ENCODE results near the gene ZNF674. TPM values are rescaled to one million over a fixed set of nuclear protein-coding genes. Genes with fewer than 3 reads are reported as not detected.

The ZNF674 gene
- polyA plus RNA-seq (7.2 and 10.8 TPM in 2 replicates), polyA minus RNA-seq (12.5 and 14.4 TPM in 2 replicates)

DNA sequence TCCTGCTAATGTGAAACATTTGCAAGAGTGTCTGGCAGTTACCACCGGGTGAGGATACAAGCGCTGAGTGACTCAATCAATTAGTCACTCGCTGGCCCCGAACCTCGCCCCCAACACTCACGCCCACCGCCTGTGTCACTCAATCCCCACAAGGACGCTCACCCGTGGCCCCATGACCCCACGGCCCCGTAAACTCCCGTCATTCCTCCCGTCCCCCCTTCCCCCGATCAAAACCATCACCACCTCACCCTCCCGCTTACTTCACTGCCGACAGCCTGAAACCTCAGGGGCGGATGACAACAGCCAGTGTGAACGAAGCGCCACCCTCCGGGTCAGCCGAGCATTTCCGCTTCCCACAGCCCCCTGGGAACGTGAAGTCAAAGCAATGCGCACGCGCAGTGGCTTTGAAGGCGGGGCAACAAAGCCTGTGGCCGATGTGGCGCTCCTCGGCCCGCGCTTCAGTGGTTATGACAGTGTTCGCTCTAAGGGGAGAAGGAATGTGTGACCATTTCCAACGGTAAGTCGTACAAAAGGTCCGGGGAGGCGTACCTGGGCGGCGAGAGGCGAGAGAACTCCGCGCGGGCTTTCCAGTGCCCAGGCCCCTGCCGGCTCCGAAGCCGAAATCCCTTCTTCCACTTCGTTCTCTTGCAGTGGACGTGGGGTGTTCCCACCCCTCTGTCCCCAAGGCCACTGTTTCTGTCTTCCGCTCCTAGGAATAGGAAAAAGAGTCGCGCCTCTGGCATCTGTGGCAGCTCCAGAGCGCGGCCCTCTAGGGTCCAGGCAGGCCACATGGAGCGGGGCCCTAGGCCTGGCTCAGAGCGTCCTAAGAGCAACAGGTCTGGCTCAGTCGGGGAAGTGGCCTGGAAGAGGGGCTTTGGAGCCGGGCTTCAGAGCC lies at the start of gene ZNF674:
Gene ZNF674, minus strand, starts transcription at position 311 of the 895 bp plus-strand sequence. CDS start 3,334 bp downstream, outside the sequence.
- TF ChIP-seq REST (IDR thresholded peaks at IDR 0.05; ENCODE audit: borderline replicate concordance) = no peak
- TF ChIP-seq POLR2AphosphoS5 (IDR thresholded peaks at IDR 0.05) = peak; percentile 79
- TF ChIP-seq EZH2 (IDR thresholded peaks at IDR 0.05; ENCODE audit: borderline replicate concordance, insufficient read depth, low read length, poor library complexity, severe bottlenecking) = no peak
- TF ChIP-seq TAF1 (IDR thresholded peaks at IDR 0.05; ENCODE audit: low read depth) = peak; percentile 33
- TF ChIP-seq MXI1 (conservative IDR thresholded peaks at IDR 0.05; ENCODE audit: poor library complexity, severe bottlenecking) = peak; percentile 67
- peak; percentile 50 for TF ChIP-seq SMC3 (conservative IDR thresholded peaks at IDR 0.05; ENCODE audit: poor library complexity)
- peak; percentile 53 for TF ChIP-seq RAD21 (conservative IDR thresholded peaks at IDR 0.05)
- TF ChIP-seq, protein P1, sequence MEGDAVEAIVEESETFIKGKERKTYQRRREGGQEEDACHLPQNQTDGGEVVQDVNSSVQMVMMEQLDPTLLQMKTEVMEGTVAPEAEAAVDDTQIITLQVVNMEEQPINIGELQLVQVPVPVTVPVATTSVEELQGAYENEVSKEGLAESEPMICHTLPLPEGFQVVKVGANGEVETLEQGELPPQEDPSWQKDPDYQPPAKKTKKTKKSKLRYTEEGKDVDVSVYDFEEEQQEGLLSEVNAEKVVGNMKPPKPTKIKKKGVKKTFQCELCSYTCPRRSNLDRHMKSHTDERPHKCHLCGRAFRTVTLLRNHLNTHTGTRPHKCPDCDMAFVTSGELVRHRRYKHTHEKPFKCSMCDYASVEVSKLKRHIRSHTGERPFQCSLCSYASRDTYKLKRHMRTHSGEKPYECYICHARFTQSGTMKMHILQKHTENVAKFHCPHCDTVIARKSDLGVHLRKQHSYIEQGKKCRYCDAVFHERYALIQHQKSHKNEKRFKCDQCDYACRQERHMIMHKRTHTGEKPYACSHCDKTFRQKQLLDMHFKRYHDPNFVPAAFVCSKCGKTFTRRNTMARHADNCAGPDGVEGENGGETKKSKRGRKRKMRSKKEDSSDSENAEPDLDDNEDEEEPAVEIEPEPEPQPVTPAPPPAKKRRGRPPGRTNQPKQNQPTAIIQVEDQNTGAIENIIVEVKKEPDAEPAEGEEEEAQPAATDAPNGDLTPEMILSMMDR (IDR thresholded peaks at IDR 0.05; ENCODE audit: poor library complexity, severe bottlenecking) = peak; percentile 73
- peak; percentile 23 for TF ChIP-seq EP300 (conservative IDR thresholded peaks at IDR 0.05; ENCODE audit: poor library complexity, severe bottlenecking)
- peak within 1 kb of the TSS; percentile 66 for H3K27ac ChIP-seq (ENCODE audit: low read length)

DNA sequence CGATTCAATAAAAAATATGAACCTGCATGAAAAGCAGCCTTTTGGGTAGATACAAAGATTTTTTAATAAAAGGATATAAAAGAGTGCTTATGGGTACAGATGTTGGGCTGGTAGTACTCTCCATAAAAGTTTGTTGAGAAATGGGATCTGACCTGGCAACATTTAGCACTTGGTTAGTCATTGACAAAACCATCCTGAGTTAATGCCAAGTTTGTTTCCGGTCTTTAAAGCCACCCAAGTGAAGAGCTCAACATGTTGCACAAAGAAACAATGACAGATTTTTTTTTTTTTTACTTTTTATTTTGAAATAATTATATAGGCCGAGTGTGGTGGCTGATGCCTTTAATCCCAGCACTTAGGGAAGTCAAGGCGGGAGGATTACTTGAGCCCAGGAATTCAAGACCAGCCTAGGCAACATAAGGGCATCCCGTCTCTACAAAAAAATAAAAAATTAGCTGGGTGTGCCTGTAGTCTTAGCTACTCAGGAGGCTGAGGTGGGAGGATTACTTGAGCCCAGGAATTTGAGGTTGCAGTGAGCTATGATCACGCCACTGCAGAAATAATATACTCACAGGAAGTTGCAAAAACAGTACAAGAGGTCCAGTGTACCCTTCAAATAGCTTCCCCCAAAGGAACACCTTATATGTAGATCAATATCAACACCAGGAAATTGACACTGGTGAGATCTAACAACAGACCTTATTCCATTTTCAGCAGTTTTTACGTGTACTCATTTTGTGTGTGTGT lies 44.9 kb upstream of the ZNF674 start:
- TF ChIP-seq TAF1 (IDR thresholded peaks at IDR 0.05; ENCODE audit: low read depth) (no peak), EP300 (conservative IDR thresholded peaks at IDR 0.05; ENCODE audit: poor library complexity, severe bottlenecking) (no peak), REST (IDR thresholded peaks at IDR 0.05; ENCODE audit: borderline replicate concordance) (no peak), RAD21 (conservative IDR thresholded peaks at IDR 0.05) (no peak), POLR2AphosphoS5 (IDR thresholded peaks at IDR 0.05) (no peak), MXI1 (conservative IDR thresholded peaks at IDR 0.05; ENCODE audit: poor library complexity, severe bottlenecking) (no peak), SMC3 (conservative IDR thresholded peaks at IDR 0.05; ENCODE audit: poor library complexity) (no peak), EZH2 (IDR thresholded peaks at IDR 0.05; ENCODE audit: borderline replicate concordance, insufficient read depth, low read length, poor library complexity, severe bottlenecking) (no peak)
- TF ChIP-seq, protein P1 (IDR thresholded peaks at IDR 0.05; ENCODE audit: poor library complexity, severe bottlenecking) = no peak
- H3K79me2 ChIP-seq (replicated peaks; ENCODE audit: insufficient read depth, low read length) = no peaks in the 10 kb centered on the region
- no peak overlapping the region for H3K4me2 ChIP-seq (ENCODE audit: low read length)
- no peak overlapping the region for H2AFZ ChIP-seq (ENCODE audit: low read depth, low read length)
- H4K20me1 ChIP-seq (ENCODE audit: insufficient read depth) = no peaks in the 10 kb centered on the region
- no peaks in the 10 kb centered on the region for H3K27me3 ChIP-seq (ENCODE audit: insufficient read depth, low read depth, low read length)
- H3K4me3 ChIP-seq (ENCODE audit: low read length) = no peak overlapping the region
- no peaks in the 10 kb centered on the region for H3K36me3 ChIP-seq (ENCODE audit: insufficient read depth, low read length)
- no peaks in the 10 kb centered on the region for H3F3A ChIP-seq (ENCODE audit: insufficient read depth, low read length, poor library complexity, severe bottlenecking)
- no peak overlapping the region for H3K9ac ChIP-seq (ENCODE audit: low read length)
- no peak overlapping the region for H3K27ac ChIP-seq (ENCODE audit: low read length)
- H3K9me2 ChIP-seq (ENCODE audit: insufficient read depth, low read length) = no peaks in the 10 kb centered on the region
- no peaks in the 10 kb centered on the region for H3K9me3 ChIP-seq (ENCODE audit: low read length)

More for the DNA sequence above, at the start of gene ZNF674:
- H3K4me3 ChIP-seq (ENCODE audit: low read length) = peak within 1 kb of the TSS; percentile 83
- no peaks in the 10 kb centered on the region for H3K9me2 ChIP-seq (ENCODE audit: insufficient read depth, low read length)
- no peaks in the 10 kb centered on the region for H3K36me3 ChIP-seq (ENCODE audit: insufficient read depth, low read length)
- no peaks in the 10 kb centered on the region for H3K27me3 ChIP-seq (ENCODE audit: insufficient read depth, low read depth, low read length)
- H3K4me2 ChIP-seq (ENCODE audit: low read length) = peak within 1 kb of the TSS; percentile 55
- peak within 1 kb of the TSS; percentile 58 for H2AFZ ChIP-seq (ENCODE audit: low read depth, low read length)
- H3K79me2 ChIP-seq (replicated peaks; ENCODE audit: insufficient read depth, low read length) = peaks cover 14% of the 10 kb centered on the region
- no peaks in the 10 kb centered on the region for H4K20me1 ChIP-seq (ENCODE audit: insufficient read depth)
- no peaks in the 10 kb centered on the region for H3F3A ChIP-seq (ENCODE audit: insufficient read depth, low read length, poor library complexity, severe bottlenecking)
- H3K9ac ChIP-seq (ENCODE audit: low read length) = peak within 1 kb of the TSS; percentile 74
- H3K9me3 ChIP-seq (ENCODE audit: low read length) = no peaks in the 10 kb centered on the region

Measured in neural cell (in vitro differentiated cells).